Left lung (tissue), 10 donors: ENCODE measurements around the gene LMF1. TPM values are rescaled to one million over a fixed set of nuclear protein-coding genes. Genes with fewer than 3 reads are reported as not detected.

ENCODE experiments used
- ATAC-seq: fragments of 200-7000 bp; cut with Tn5 transposase; one replicate; pipeline ENCODE4 v1.9.1; 2020; ENCODE audit warnings: moderate library complexity
- DNase-seq, 4 donors: peaks; one replicate each; pipeline ENCODE4 v3.0.0-alpha.2; 2013 to 2020
- H3K27ac ChIP-seq, 2 donors: fragments of 200-600 bp; sonication (generic) in 1 of 2; one replicate each; pipeline versions ENCODE4 v1.5.0 to v1.8.0; 2020 to 2021
- H3K27me3 ChIP-seq, 2 donors: fragments of 200-600 bp; sonication (generic) in 1 of 2; one replicate each; pipeline versions ENCODE4 v1.5.0 to v1.8.0; 2020 to 2021
- H3K36me3 ChIP-seq, 2 donors: fragments of 200-600 bp; sonication (generic) in 1 of 2; one replicate each; pipeline versions ENCODE4 v1.5.0 to v1.8.0; 2020 to 2021
- H3K4me1 ChIP-seq, 2 donors: fragments of 200-600 bp; one replicate each; pipeline ENCODE4 v1.8.0; 2021
- H3K4me3 ChIP-seq, 2 donors: fragments of 200-600 bp; sonication (generic) in 1 of 2; one replicate each; pipeline versions ENCODE4 v1.5.0 to v1.8.0; 2020 to 2021; ENCODE audit warnings: mild to moderate bottlenecking in 1 of 2
- H3K9me3 ChIP-seq, 2 donors: fragments of 200-600 bp; sonication (generic) in 1 of 2; one replicate each; pipeline versions ENCODE4 v1.5.0 to v1.8.0; 2020 to 2021
- CTCF ChIP-seq, 2 donors: fragments of 200-600 bp; sonication (generic) in 1 of 2; IDR thresholded peaks; one replicate each; pipeline versions ENCODE4 v1.5.0 to v1.8.0; 2021; ENCODE audit warnings: antibody characterized with exemption in 2 of 2
- intact Hi-C, 2 donors: fragments of 100-400 bp; cut with DNase I; formaldehyde crosslinking; loops; one replicate each; pipeline versions ENCODE4 v1.11.2 to v1.14.2; 2022
- polyA plus RNA-seq, 6 donors: library from polyadenylated mRNA; unstranded; fragments of 120-200 nt; gene quantifications; one replicate each; pipeline ENCODE4 v1.2.1, GENCODE V29; 2013; ENCODE audit not compliant: insufficient read length in 6 of 6
- total RNA-seq, 2 donors: library from RNA; stranded (reverse); fragmentation: NEBNext Ultra II Directional; extraction: Animal tissue kit (Norgen Biotek cat#: 25700); gene quantifications; one replicate each; pipeline ENCODE4 v1.2.1, GENCODE V29; 2021
- donor health status: DM: no; HTN: yes; CAD: no.
- donor health status: DM: no; HTN: no; CAD: no.

Gene LMF1
- total and polyA plus RNA-seq, 8 donors, result 15.5 to 23.1 (median 20.4) TPM

GRCh38 chr16:877242-878071 lies 93.3 kb downstream of the LMF1 start:
- Histone ChIP-seq H3K27me3 (no peaks in the 10 kb centered on the region), H3K27ac (no peak overlapping the region), H3K36me3 (peaks cover 0 to 16% of the 10 kb centered on the region in 2 donors), H3K4me3 (no peak overlapping the region), H3K4me1 (no peaks in the 10 kb centered on the region), H3K9me3 (no peaks in the 10 kb centered on the region)
- no peak for TF ChIP-seq CTCF (IDR thresholded peaks at IDR 0.05)
- intact Hi-C loops, result no loop called here
- DNase-seq (peak in 1 of 4 donors; percentile 61), ATAC-seq (peak; percentile 14)

GRCh38 chr16:876523-877241 lies 94.1 kb downstream of the LMF1 start:
- no peak for ATAC-seq

DNA sequence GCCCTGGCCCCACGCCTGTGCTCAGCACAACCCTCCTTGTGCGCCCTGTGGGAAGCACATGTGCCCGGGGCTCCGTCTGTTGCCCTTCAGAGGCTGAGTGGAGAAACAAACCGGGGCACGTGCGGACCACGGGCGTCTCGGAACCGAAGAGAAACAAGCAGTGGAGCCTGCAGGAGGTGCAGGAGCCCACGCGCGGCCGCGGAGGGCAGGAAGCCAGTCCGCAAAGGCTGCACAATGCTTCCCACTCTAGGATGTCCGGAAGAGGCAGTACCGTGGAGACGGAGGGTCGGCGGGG lies 94.8 kb downstream of the LMF1 start:
- peaks cover 0 to 19% of the 10 kb centered on the region in 2 donors for H3K36me3 ChIP-seq
- H3K4me1 ChIP-seq, result no peaks in the 10 kb centered on the region
- intact Hi-C loops, result no loop called here
- DNase-seq (peak in 1 of 4 donors; percentile 56), ATAC-seq (no peak)
- H3K27ac ChIP-seq, result no peak overlapping the region
- H3K9me3 ChIP-seq, result no peaks in the 10 kb centered on the region
- no peak for TF ChIP-seq CTCF (IDR thresholded peaks at IDR 0.05)
- no peak overlapping the region for H3K4me3 ChIP-seq
- H3K27me3 ChIP-seq, result no peaks in the 10 kb centered on the region

More at GRCh38 chr16:876523-877241, 94.1 kb downstream of the LMF1 start:
- Histone ChIP-seq H3K9me3 (no peaks in the 10 kb centered on the region), H3K27me3 (no peaks in the 10 kb centered on the region), H3K27ac (no peak overlapping the region), H3K4me3 (no peak overlapping the region), H3K4me1 (no peaks in the 10 kb centered on the region), H3K36me3 (peaks cover 0 to 16% of the 10 kb centered on the region in 2 donors)
- intact Hi-C loops, result no loop called here
- TF ChIP-seq CTCF (IDR thresholded peaks at IDR 0.05), result no peak
- DNase-seq, result peak in 1 of 4 donors; percentile 26

DNA sequence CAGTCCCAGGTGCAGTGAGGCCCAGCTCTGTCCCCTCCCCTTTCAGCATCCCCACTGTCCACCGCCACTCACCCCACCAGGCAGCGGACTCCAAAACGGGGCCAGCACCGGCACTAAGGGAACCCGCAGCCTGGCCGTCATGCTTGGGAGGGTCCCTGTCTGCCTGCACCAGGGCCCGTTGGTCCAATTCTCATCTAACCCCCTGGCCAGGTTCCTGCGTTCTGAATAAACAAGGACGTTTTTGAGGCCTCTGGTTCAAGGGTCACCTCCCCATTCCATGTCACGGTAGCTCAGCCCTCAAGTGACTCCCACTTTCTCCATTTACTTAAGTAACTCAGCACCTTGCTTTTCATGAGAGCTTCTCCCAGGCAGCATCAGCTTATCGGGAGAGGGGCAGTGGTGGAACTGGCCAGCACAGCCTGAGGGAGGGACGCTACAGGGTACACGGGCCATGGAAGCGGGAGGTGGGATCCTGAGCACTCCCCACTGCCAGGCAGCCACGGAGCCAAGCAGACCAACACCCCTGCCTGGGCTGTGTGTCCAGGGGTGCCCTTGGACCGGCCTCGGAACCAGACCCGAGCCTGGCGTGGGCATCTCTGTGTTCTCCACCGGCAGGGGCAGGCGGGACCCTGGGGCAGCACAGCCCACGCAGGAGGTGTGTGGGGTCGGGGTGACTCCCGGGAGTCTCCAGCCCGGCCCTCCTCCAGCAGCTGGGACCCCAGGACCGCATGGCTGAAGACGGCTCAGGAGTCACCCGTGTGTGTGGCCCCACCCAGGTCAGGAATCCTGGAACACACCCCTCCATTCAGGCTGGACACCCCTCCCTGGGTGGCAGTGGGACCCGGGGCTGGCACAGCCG lies 95.4 kb downstream of the LMF1 start:
- intact Hi-C loops, result no loop called here
- DNase-seq (peak in 1 of 4 donors; percentile 60), ATAC-seq (no peak)
- TF ChIP-seq CTCF (IDR thresholded peaks at IDR 0.05), result no peak
- Histone ChIP-seq H3K9me3 (no peaks in the 10 kb centered on the region), H3K36me3 (peaks cover 0 to 25% of the 10 kb centered on the region in 2 donors), H3K4me3 (no peak overlapping the region), H3K27ac (no peak overlapping the region), H3K27me3 (no peaks in the 10 kb centered on the region), H3K4me1 (no peaks in the 10 kb centered on the region)
